Tibial nerve (tissue), 4 donors: ENCODE measurements around the gene SMARCD3. TPM values are rescaled to one million over a fixed set of nuclear protein-coding genes. Genes with fewer than 3 reads are reported as not detected.

ENCODE experiments used
- DNase-seq, 2 donors: peaks; one replicate each; pipeline ENCODE4 v3.0.0-alpha.2; 2019; ENCODE audit warnings: low spot score in 2 of 2
- H3K27ac ChIP-seq, 4 donors: fragments of 200-600 bp; sonication (generic) in 3 of 4; one replicate each; pipeline ENCODE4 v1.5.1; 2017 to 2019; ENCODE audit warnings: mild to moderate bottlenecking in 1 of 4
- H3K27me3 ChIP-seq, 2 donors: fragments of 200-600 bp; sonication (generic) in 1 of 2; one replicate each; pipeline versions ENCODE4 v1.5.1 to v1.6.0; 2017 to 2019
- H3K36me3 ChIP-seq, 3 donors: fragments of 200-600 bp; sonication (generic); one replicate each; pipeline ENCODE4 v1.5.1; 2018 to 2019
- H3K4me1 ChIP-seq, 4 donors: fragments of 200-600 bp; sonication (generic) in 3 of 4; one replicate each; pipeline ENCODE4 v1.5.1; 2017 to 2019
- H3K4me3 ChIP-seq, 4 donors: fragments of 200-600 bp; sonication (generic) in 3 of 4; one replicate each; pipeline ENCODE4 v1.5.1; 2017 to 2019; ENCODE audit warnings: mild to moderate bottlenecking in 1 of 4, moderate library complexity in 1 of 4
- H3K9me3 ChIP-seq, 4 donors: fragments of 200-600 bp; sonication (generic) in 3 of 4; one replicate each; pipeline ENCODE4 v1.5.1; 2017 to 2019
- CTCF ChIP-seq, 5 experiments: fragments of 200-600 bp in 3 of 5; fragments of 450-650 bp in 2 of 5; sonication (generic) in 3 of 5; IDR thresholded peaks; one replicate each; pipeline ENCODE4 v1.5.1; 2016 to 2019; ENCODE audit warnings: antibody characterized with exemption in 5 of 5, mild to moderate bottlenecking in 3 of 5, moderate library complexity in 2 of 5
- EP300 ChIP-seq, 2 donors: sonication (generic); formaldehyde crosslinking; IDR thresholded peaks; one replicate each; pipeline ENCODE4 v1.6.1; 2017; ENCODE audit warnings: antibody characterized with exemption in 2 of 2, mild to moderate bottlenecking in 1 of 2
- POLR2A ChIP-seq, 2 donors: fragments of 450-650 bp; IDR thresholded peaks; one replicate each; pipeline ENCODE4 v1.6.1; 2017; ENCODE audit warnings: antibody characterized with exemption in 2 of 2, mild to moderate bottlenecking in 2 of 2, moderate library complexity in 2 of 2
- WGBS, 2 donors: methylation state at CpG; one replicate each; pipeline ENCODE4 v1.1.5; 2018; 5-methylcytosine and 5-hydroxymethylcytosine counted together
- total RNA-seq, 4 donors: library from RNA; depleted of rRNA; stranded (reverse); fragments of >200 nt; gene quantifications; one replicate each; pipeline ENCODE4 v1.1.0, GENCODE V29; 2016

The SMARCD3 gene
- total RNA-seq, 4 donors from 2014 or later: 55.5 to 97.2 (median 77.3) TPM

- Histone ChIP-seq H3K4me3 (no peak overlapping the region), H3K27ac (no peak overlapping the region), H3K4me1 (peaks cover 0 to 43% (median 30%) of the 10 kb centered on the region in 4 donors), H3K9me3 (no peaks in the 10 kb centered on the region), H3K36me3 (peaks cover 0 to 57% (median 8%) of the 10 kb centered on the region in 3 donors), H3K27me3 (no peaks in the 10 kb centered on the region)
- WGBS, 2 donors: 90 to 91% methylated on average over 7 to 9 of the region's 9 CpGs
- DNase-seq: no peak
- TF ChIP-seq POLR2A (IDR thresholded peaks at IDR 0.05): no peak
- no peak for TF ChIP-seq EP300 (IDR thresholded peaks at IDR 0.05)
- TF ChIP-seq CTCF (IDR thresholded peaks at IDR 0.05): no peak
These were observed 6.8 kb downstream of the SMARCD3 start for GRCh38 chr7:151241755-151242096.

GRCh38 chr7:151240942-151241754, 7.3 kb downstream of the SMARCD3 start:
- Histone ChIP-seq H3K9me3 (no peaks in the 10 kb centered on the region), H3K27me3 (no peaks in the 10 kb centered on the region), H3K27ac (no peak overlapping the region), H3K4me1 (peaks cover 0 to 37% (median 26%) of the 10 kb centered on the region in 4 donors), H3K4me3 (no peak overlapping the region), H3K36me3 (peaks cover 0 to 63% (median 8%) of the 10 kb centered on the region in 3 donors)
- DNase-seq: no peak
- no peak for TF ChIP-seq CTCF (IDR thresholded peaks at IDR 0.05)
- TF ChIP-seq EP300 (IDR thresholded peaks at IDR 0.05): no peak
- no peak for TF ChIP-seq POLR2A (IDR thresholded peaks at IDR 0.05)
- WGBS, 2 donors: 92 to 93% methylated on average over 7 of the region's 7 CpGs

GRCh38 chr7:151240536-151240935, 8.0 kb downstream of the SMARCD3 start:
- Histone ChIP-seq H3K27me3 (no peaks in the 10 kb centered on the region), H3K4me3 (no peak overlapping the region), H3K4me1 (peaks cover 0 to 32% (median 20%) of the 10 kb centered on the region in 4 donors), H3K9me3 (no peaks in the 10 kb centered on the region), H3K27ac (no peak overlapping the region), H3K36me3 (peaks cover 0 to 69% (median 8%) of the 10 kb centered on the region in 3 donors)
- DNase-seq: no peak
- 68 to 69% methylated on average over 4 of the region's 4 CpGs for WGBS, 2 donors
- TF ChIP-seq POLR2A (IDR thresholded peaks at IDR 0.05): no peak
- TF ChIP-seq EP300 (IDR thresholded peaks at IDR 0.05): no peak
- no peak for TF ChIP-seq CTCF (IDR thresholded peaks at IDR 0.05)

- no peak overlapping the region for H3K4me3 ChIP-seq
- peaks cover 0 to 75% (median 13%) of the 10 kb centered on the region in 3 donors for H3K36me3 ChIP-seq
- TF ChIP-seq EP300 (IDR thresholded peaks at IDR 0.05) (no peak), POLR2A (IDR thresholded peaks at IDR 0.05) (no peak)
- 55 to 57% methylated on average over 11 of the region's 11 CpGs for WGBS, 2 donors
- no peaks in the 10 kb centered on the region for H3K27me3 ChIP-seq
- no peaks in the 10 kb centered on the region for H3K9me3 ChIP-seq
- no peak overlapping the region for H3K27ac ChIP-seq
- peaks cover 0 to 32% (median 14%) of the 10 kb centered on the region in 4 donors for H3K4me1 ChIP-seq
- no peak for DNase-seq
These were observed 8.5 kb downstream of the SMARCD3 start for GRCh38 chr7:151239837-151240459.

GRCh38 chr7:151238924-151239836, 9.3 kb downstream of the SMARCD3 start:
- Histone ChIP-seq H3K4me3 (no peak overlapping the region), H3K9me3 (no peaks in the 10 kb centered on the region), H3K4me1 (peaks cover 0 to 32% (median 8%) of the 10 kb centered on the region in 4 donors), H3K27ac (no peak overlapping the region), H3K36me3 (peaks cover 0 to 79% (median 13%) of the 10 kb centered on the region in 3 donors), H3K27me3 (no peaks in the 10 kb centered on the region)
- TF ChIP-seq POLR2A (IDR thresholded peaks at IDR 0.05) (no peak), EP300 (IDR thresholded peaks at IDR 0.05) (no peak), CTCF (IDR thresholded peaks at IDR 0.05) (no peak)
- 81 to 87% methylated on average over 25 of the region's 25 CpGs for WGBS, 2 donors
- no peak for DNase-seq
